ENCODE results near the gene NUP42.

GRCh38 chr7:23164846-23165245 lies 17.0 kb upstream of the NUP42 start:
- TF ChIP-seq RAD21 (IDR thresholded peaks at IDR 0.05; ENCODE audit: low read depth) (no peak), EGR1 (IDR thresholded peaks at IDR 0.05) (no peak), REST (IDR thresholded peaks at IDR 0.05; ENCODE audit: low read depth) (no peak), ZBTB7A (IDR thresholded peaks at IDR 0.05; ENCODE audit: low read depth) (no peak), TAF1 (IDR thresholded peaks at IDR 0.05; ENCODE audit: low read depth) (no peak), MAX (IDR thresholded peaks at IDR 0.05) (no peak), TEAD4 (IDR thresholded peaks at IDR 0.05) (no peak), NFIC (IDR thresholded peaks at IDR 0.05) (no peak), CEBPB (IDR thresholded peaks at IDR 0.05) (no peak), FOXM1 (IDR thresholded peaks at IDR 0.05; ENCODE audit: borderline replicate concordance, low read depth) (no peak), YY1 (IDR thresholded peaks at IDR 0.05; ENCODE audit: low read depth) (no peak)
